ENCODE measurements around the gene SLC12A9. TPM values are rescaled to one million over a fixed set of nuclear protein-coding genes. Genes with fewer than 3 reads are reported as not detected.

SLC12A9 gene
- total RNA-seq, 2 experiments from 2014 or later: 44.1 to 49.1 TPM

DNA sequence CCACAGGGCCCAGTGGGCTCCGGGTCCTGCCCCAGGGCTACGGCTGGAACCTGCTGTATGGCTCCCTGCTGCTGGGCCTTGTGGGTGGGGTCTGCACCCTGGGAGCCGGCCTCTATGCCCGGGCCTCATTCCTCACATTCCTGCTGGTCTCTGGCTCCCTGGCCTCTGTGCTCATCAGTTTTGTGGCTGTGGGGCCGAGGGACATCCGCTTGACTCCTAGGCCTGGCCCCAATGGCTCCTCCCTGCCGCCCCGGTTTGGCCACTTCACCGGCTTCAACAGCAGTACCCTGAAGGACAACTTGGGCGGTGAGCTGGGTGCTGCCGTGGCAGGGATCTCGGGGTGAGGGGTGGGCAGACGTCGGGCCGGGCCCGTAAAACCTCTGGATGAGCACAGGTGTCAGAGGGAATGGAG is 4.4 kb downstream of the SLC12A9 start:
- Mint-ChIP-seq H3K9me3 (no peaks in the 10 kb centered on the region), H3K36me3 (ENCODE audit: low read depth) (peaks cover 30% of the 10 kb centered on the region), H3K27me3 (no peaks in the 10 kb centered on the region), H3K4me3 (no peak overlapping the region), H3K4me1 (peaks cover 19% of the 10 kb centered on the region), H3K27ac (no peak overlapping the region)
- no peak for DNase-seq
- POLR2A ChIA-PET: no interaction called here
- CTCF ChIA-PET: interaction anchor here (1.1 to 2.6 kb wide), 2 partner anchors 57 to 151 kb away, joined by 3 to 13 read pairs; partner anchors contain the start of gene POP7

DNA sequence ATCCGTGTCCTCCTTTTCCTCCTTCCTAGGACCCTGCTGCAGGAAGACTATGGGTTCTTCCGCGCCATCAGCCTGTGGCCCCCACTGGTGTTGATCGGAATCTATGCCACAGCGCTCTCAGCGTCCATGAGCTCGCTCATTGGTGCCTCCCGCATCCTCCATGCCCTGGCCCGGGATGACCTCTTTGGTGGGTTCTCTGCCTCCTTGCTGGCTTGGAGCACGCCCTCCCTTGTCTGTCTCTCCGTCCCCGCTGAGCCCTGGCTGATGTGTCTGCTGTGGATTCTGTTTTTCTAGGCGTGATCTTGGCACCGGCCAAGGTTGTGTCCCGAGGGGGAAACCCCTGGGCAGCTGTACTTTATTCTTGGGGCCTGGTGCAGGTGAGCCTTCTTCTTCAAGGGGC is 7.3 kb downstream of the SLC12A9 start:
- Mint-ChIP-seq H3K9me3 (no peaks in the 10 kb centered on the region), H3K4me3 (no peak overlapping the region), H3K36me3 (ENCODE audit: low read depth) (peaks cover 46% of the 10 kb centered on the region), H3K27ac (no peak overlapping the region), H3K27me3 (no peaks in the 10 kb centered on the region), H3K4me1 (peaks cover 7% of the 10 kb centered on the region)
- CTCF ChIA-PET: interaction anchor here (0.5 to 1.6 kb wide), 4 partner anchors 12 to 531 kb away, joined by 3 read pairs; no protein-coding TSS in a partner anchor
- POLR2A ChIA-PET: no interaction called here
- no peak for DNase-seq

DNA sequence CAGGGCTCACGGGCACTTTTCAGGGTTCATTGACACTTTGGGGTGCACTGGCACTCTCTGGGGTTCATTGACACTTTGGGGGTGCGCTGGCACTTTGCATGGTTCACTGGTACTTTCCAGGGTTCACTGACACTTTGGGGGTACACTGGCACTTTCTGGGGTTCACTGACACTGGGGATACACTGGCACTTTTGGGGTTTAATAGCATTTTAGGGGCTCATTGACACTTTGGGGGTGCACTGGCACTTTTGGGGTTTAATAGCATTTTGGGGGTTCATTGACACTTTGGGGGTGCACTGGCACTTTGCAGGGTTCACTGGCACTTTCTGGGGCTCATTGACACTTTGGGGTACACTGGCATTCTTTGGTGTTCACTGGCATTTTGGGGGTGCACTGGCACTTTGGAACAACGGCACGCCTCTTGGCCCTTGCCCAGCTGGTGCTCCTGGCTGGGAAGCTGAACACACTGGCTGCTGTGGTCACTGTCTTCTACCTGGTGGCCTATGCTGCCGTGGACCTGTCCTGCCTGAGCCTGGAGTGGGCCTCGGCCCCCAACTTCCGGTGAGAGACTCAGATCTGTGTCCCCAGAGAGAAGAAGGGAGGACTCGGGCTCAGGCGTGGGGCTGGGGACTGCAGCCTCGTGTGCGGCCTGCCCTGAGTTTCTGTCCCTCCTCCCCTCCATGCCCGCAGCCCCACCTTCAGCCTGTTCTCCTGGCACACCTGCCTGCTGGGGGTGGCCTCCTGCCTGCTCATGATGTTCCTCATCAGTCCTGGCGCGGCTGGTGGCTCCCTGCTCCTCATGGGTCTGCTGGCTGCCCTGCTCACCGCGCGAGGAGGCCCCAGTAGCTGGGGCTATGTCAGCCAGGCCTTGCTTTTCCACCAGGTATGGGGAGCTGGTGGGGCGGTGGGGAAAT is 8.4 kb downstream of the SLC12A9 start:
- DNase-seq: no peak
- H3K4me3 Mint-ChIP-seq: no peak overlapping the region
- no peaks in the 10 kb centered on the region for H3K9me3 Mint-ChIP-seq
- CTCF ChIA-PET: interaction anchor here (1.3 to 1.4 kb wide), 2 partner anchors 9 to 11 kb away, joined by 3 to 5 read pairs; partner anchors contain the start of gene SLC12A9
- H3K27ac Mint-ChIP-seq: no peak overlapping the region
- H3K4me1 Mint-ChIP-seq: peaks cover 2% of the 10 kb centered on the region
- H3K36me3 Mint-ChIP-seq (ENCODE audit: low read depth): peaks cover 43% of the 10 kb centered on the region
- POLR2A ChIA-PET: interaction anchor here (0.6 kb wide), 1 partner anchor 129 kb away, joined by 4 read pairs; no protein-coding TSS in a partner anchor
- no peaks in the 10 kb centered on the region for H3K27me3 Mint-ChIP-seq

DNA sequence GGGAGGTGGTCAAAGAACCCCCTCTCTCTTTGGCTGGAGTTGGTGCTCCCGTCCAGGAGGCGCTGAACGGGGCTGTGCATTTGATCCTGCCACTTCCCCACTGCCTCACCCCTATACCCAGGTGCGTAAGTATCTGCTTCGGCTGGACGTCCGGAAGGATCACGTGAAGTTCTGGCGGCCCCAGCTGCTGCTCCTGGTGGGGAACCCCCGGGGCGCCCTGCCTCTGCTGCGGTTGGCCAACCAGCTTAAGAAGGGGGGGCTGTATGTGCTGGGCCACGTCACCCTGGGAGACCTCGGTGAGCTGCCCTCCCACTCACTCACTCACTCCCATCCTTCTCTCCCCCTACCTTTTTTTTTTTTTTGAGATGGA is 9.1 kb downstream of the SLC12A9 start:
- ChIA-PET CTCF (interaction anchor here (0.7 to 1.3 kb wide), 2 partner anchors 9 to 58 kb away, joined by 4 to 5 read pairs; partner anchors contain the start of gene SLC12A9), POLR2A (interaction anchor here (0.6 kb wide), 1 partner anchor 129 kb away, joined by 4 read pairs; no protein-coding TSS in a partner anchor)
- H3K4me3 Mint-ChIP-seq: no peak overlapping the region

DNA sequence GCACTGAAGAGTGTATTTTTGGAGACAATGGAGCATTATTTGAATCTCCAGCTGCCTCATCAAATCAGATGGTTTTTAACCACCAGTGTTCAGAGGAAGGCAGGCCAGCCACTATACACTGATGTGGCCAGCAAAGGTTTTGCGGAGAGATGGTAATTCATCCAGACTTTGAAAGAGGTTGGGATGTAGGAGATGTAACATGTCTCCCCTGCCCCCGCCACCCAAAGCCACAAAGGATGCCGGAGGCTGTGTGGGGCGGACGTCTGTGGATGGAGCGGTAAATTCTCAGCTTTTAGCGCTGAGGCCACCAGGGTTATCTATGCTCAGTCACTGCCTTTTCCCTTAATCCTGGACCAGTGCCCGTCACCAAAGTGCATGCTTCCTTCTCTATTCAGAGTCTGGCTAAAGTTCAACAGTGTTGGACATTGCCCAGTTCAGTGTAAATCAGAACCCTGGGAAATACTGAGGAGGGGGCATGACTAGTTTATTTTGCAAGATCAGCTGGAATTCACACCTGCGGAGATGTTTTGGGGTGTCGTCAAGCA is 11.0 kb downstream of the SLC12A9 start:
- ChIA-PET CTCF (interaction anchor here (0.6 to 0.9 kb wide), 2 partner anchors 10 to 117 kb away, joined by 3 read pairs; no protein-coding TSS in a partner anchor), POLR2A (no interaction called here)
- Mint-ChIP-seq H3K4me1 (peaks cover 16% of the 10 kb centered on the region), H3K9me3 (no peaks in the 10 kb centered on the region), H3K36me3 (ENCODE audit: low read depth) (peaks cover 39% of the 10 kb centered on the region), H3K27me3 (no peaks in the 10 kb centered on the region), H3K27ac (no peak overlapping the region), H3K4me3 (no peak overlapping the region)
- no peak for DNase-seq

More for the DNA sequence above, 9.1 kb downstream of the SLC12A9 start:
- peaks cover 43% of the 10 kb centered on the region for H3K36me3 Mint-ChIP-seq (ENCODE audit: low read depth)
- no peaks in the 10 kb centered on the region for H3K9me3 Mint-ChIP-seq
- no peak for DNase-seq
- peaks cover 4% of the 10 kb centered on the region for H3K4me1 Mint-ChIP-seq
- H3K27me3 Mint-ChIP-seq: no peaks in the 10 kb centered on the region
- no peak overlapping the region for H3K27ac Mint-ChIP-seq

DNA sequence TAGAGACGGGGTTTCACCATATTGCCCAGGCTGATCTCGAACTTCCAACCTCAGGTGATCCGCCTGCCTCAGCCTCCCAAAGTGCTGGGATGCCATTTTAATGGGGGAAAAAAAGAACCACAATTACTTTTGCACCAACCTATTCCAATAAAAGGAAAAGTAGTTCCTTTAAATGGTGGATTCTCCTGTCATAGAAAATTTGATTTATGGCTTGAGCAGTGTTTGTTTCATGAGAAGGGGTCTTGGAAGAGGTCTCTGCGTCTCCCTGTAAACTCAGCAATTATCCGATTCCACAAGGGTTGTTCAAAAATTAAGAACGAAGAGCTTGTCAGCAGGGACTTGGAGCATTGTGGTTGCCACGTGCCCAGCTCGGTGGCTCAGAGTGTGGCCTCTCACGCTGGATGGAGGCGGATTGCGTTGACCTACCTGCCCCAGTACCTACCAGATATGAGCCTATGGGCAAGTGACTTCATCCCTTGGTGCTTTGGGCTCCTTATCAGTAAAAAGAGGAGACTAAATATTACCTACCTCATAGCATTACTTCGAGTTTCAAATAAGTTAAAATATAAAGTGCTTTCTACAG is 11.8 kb downstream of the SLC12A9 start:
- DNase-seq: no peak
- Mint-ChIP-seq H3K27ac (peak overlapping the region; percentile 10), H3K36me3 (ENCODE audit: low read depth) (peaks cover 39% of the 10 kb centered on the region), H3K27me3 (no peaks in the 10 kb centered on the region), H3K9me3 (no peaks in the 10 kb centered on the region), H3K4me1 (peaks cover 18% of the 10 kb centered on the region), H3K4me3 (no peak overlapping the region)
- ChIA-PET POLR2A (no interaction called here), CTCF (interaction anchor here (0.6 to 0.9 kb wide), 3 partner anchors 11 to 116 kb away, joined by 3 to 4 read pairs (median 3); no protein-coding TSS in a partner anchor)

DNA sequence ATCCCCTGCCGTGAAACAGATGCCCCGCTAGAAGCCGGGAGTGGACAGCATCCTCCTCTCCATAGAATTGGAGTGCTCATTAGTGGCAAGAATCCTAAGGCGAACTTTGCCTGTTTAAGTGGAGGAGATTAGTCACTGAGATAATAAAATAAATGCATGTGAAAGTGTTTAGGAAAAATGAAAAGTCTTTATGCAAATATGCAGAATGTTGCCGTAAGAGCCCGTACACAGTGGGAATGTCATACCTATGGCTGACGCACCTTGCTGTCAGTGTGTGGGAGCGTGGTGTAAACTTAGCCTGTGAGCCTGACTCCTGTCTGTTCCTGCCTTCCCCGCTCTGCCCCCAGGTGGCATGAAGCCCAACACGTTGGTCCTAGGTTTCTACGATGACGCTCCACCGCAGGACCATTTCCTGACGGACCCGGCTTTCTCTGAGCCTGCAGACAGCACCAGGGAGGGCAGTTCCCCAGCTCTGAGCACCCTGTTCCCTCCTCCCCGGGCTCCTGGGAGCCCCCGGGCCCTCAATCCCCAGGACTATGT is 12.9 kb downstream of the SLC12A9 start:
- POLR2A ChIA-PET: no interaction called here
- peak overlapping the region; percentile 54 for H3K27ac Mint-ChIP-seq
- no peaks in the 10 kb centered on the region for H3K9me3 Mint-ChIP-seq
- H3K36me3 Mint-ChIP-seq (ENCODE audit: low read depth): peaks cover 30% of the 10 kb centered on the region
- no peak overlapping the region for H3K4me3 Mint-ChIP-seq
- no peaks in the 10 kb centered on the region for H3K27me3 Mint-ChIP-seq
- peaks cover 18% of the 10 kb centered on the region for H3K4me1 Mint-ChIP-seq
- DNase-seq: no peak
- CTCF ChIA-PET: interaction anchor here (1.1 kb wide), 1 partner anchor 13 kb away, joined by 3 read pairs; the partner anchor contains the start of gene SLC12A9

DNA sequence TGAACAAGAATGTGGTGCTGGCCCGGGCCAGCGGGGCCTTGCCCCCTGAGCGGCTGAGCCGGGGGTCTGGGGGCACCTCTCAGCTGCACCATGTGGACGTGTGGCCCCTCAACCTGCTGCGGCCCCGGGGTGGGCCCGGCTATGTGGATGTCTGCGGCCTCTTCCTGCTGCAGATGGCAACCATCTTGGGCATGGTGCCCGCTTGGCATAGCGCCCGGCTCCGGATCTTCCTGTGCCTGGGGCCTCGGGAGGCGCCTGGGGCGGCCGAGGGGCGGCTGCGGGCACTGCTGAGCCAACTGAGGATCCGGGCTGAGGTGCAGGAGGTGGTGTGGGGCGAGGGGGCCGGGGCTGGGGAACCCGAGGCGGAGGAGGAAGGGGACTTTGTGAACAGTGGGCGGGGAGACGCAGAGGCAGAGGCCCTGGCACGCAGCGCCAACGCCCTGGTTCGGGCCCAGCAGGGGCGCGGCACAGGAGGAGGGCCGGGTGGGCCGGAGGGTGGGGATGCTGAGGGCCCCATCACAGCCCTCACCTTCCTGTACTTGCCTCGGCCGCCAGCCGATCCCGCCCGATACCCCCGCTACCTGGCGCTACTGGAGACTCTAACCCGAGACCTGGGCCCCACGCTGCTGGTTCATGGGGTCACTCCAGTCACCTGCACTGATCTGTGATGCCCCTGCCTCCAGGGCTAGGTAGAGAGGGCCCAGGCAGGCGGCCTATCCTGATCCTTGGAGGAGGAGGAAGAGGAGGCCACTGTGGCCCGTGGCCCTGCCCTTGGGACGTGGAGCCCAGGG is 13.6 kb downstream of the SLC12A9 start:
- peaks cover 22% of the 10 kb centered on the region for H3K4me1 Mint-ChIP-seq
- peak overlapping the region; percentile 93 for H3K27ac Mint-ChIP-seq
- no peaks in the 10 kb centered on the region for H3K27me3 Mint-ChIP-seq
- H3K4me3 Mint-ChIP-seq: peak overlapping the region; percentile 81
- peak; percentile 23 for DNase-seq
- no peaks in the 10 kb centered on the region for H3K9me3 Mint-ChIP-seq
- peaks cover 27% of the 10 kb centered on the region for H3K36me3 Mint-ChIP-seq (ENCODE audit: low read depth)
- CTCF ChIA-PET: interaction anchor here (1.1 to 1.6 kb wide), 2 partner anchors 14 to 161 kb away, joined by 3 to 4 read pairs; partner anchors contain the start of gene SLC12A9
- POLR2A ChIA-PET: interaction anchor here (0.7 to 1.0 kb wide), 2 partner anchors 9 to 14 kb away, joined by 3 read pairs; partner anchors contain the start of genes SLC12A9 and SRRT

DNA sequence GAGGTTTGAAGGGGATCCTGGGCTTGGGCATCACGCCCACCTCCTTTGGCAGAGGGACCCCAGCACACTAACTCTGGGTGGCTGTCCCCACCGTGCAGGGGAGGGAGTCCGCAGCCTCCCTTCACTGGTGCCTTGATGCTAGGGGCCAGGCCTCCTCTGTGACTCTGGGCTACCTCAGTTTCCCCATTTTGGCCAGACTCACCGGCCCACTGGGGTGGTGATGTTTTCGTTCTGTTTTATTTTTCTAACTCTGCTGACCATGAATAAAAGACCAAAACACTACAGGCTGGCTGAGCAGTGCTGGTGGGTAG is 14.2 kb downstream of the SLC12A9 start:
- Mint-ChIP-seq H3K4me1 (peaks cover 24% of the 10 kb centered on the region), H3K27ac (peak overlapping the region; percentile 93), H3K36me3 (ENCODE audit: low read depth) (peaks cover 31% of the 10 kb centered on the region), H3K4me3 (peak overlapping the region; percentile 81), H3K9me3 (no peaks in the 10 kb centered on the region), H3K27me3 (no peaks in the 10 kb centered on the region)
- CTCF ChIA-PET: interaction anchor here (1.6 kb wide), 1 partner anchor 162 kb away, joined by 4 read pairs; no protein-coding TSS in a partner anchor
- DNase-seq: no peak
- POLR2A ChIA-PET: interaction anchor here (0.7 to 1.0 kb wide), 2 partner anchors 8 to 14 kb away, joined by 3 read pairs; partner anchors contain the start of genes SLC12A9 and SRRT

DNA sequence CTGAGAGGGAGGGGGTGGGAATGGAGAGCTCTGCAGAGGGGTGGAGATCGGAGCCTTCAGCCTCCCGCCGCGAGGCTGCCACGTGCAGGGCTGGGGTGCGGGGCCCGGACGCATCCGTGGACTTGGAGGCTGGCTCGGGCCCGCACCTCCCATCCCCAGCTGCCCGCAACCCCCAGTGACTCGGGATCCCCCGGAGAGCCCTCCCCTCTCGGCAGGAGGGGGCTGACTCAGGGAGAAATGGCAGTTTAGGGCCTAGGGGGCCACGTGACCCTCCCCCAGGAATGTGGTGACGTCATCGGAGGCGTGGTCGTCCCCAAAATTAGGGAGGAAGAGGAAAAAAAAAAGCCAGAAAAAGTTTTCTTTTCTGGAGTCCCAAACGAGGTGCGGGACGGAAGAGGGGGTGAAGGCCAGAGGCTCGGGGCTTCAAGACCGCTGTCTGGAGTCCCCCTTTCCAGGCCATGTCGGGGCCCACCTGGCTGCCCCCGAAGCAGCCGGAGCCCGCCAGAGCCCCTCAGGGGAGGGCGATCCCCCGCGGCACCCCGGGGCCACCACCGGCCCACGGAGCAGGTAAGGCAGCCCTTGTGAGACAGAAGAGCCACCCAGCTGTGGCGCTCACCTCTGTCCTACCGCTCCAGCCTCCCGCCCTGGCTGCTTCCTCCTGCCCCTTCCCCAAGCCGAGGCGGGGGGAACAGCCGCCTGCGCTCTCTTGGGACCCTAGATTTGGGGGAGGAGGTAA is 14.7 kb downstream of the SLC12A9 start, which contains the start of gene TRIP6:
TSS of gene TRIP6 (plus strand) at position 348 of the 736 bp plus-strand sequence. CDS start at position 459, 111 bp downstream.
- peak; percentile 61 for DNase-seq
- H3K4me1 Mint-ChIP-seq: peaks cover 25% of the 10 kb centered on the region
- peak within 1 kb of the TSS; percentile 93 for H3K27ac Mint-ChIP-seq
- no peaks in the 10 kb centered on the region for H3K27me3 Mint-ChIP-seq
- no peaks in the 10 kb centered on the region for H3K9me3 Mint-ChIP-seq
- CTCF ChIA-PET: interaction anchor here (1.6 kb wide), 1 partner anchor 162 kb away, joined by 4 read pairs; no protein-coding TSS in a partner anchor
- peak within 1 kb of the TSS; percentile 81 for H3K4me3 Mint-ChIP-seq
- POLR2A ChIA-PET: interaction anchor here (0.7 to 1.0 kb wide), 2 partner anchors 8 to 15 kb away, joined by 3 read pairs; partner anchors contain the start of genes SLC12A9 and SRRT
- H3K36me3 Mint-ChIP-seq (ENCODE audit: low read depth): peaks cover 29% of the 10 kb centered on the region

Data from activated CD4-positive, alpha-beta T cell treated with anti-CD3 and anti-CD28 coated beads, Interleukin-2, amount 10 ng/mL, durations not matched to agents 7 days and 5 days (primary cell).